ENCODE data around the gene MFNG. TPM values are rescaled to one million over a fixed set of nuclear protein-coding genes. Genes with fewer than 3 reads are reported as not detected.

MFNG gene
- total and polyA plus RNA-seq, 2 donors (not counting 1 experiment from before 2014, with no cell fraction given): 95.9 to 125 TPM

GRCh38 chr22:37467391-37467955, 18.7 kb downstream of the MFNG start:
- TF ChIP-seq, protein P1, sequence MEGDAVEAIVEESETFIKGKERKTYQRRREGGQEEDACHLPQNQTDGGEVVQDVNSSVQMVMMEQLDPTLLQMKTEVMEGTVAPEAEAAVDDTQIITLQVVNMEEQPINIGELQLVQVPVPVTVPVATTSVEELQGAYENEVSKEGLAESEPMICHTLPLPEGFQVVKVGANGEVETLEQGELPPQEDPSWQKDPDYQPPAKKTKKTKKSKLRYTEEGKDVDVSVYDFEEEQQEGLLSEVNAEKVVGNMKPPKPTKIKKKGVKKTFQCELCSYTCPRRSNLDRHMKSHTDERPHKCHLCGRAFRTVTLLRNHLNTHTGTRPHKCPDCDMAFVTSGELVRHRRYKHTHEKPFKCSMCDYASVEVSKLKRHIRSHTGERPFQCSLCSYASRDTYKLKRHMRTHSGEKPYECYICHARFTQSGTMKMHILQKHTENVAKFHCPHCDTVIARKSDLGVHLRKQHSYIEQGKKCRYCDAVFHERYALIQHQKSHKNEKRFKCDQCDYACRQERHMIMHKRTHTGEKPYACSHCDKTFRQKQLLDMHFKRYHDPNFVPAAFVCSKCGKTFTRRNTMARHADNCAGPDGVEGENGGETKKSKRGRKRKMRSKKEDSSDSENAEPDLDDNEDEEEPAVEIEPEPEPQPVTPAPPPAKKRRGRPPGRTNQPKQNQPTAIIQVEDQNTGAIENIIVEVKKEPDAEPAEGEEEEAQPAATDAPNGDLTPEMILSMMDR (IDR thresholded peaks at IDR 0.05): no peak
- TF ChIP-seq EZH2 (IDR thresholded peaks at IDR 0.05; ENCODE audit: borderline replicate concordance, insufficient read depth, low read depth, low read length, poor library complexity, severe bottlenecking): no peak
- intact Hi-C loops (cut with micrococcal nuclease): no loop called here
- Histone ChIP-seq H3K9ac (ENCODE audit: low read length) (no peak overlapping the region), H3K9me3 (ENCODE audit: control extremely low read depth in 1 of 3, control insufficient read depth in 2 of 3, insufficient read depth in 1 of 3, low read length in 2 of 3) (peaks cover 0 to 5% (median 0%) of the 10 kb centered on the region in 3 donors), H2AFZ (ENCODE audit: insufficient read depth, low read depth, low read length, poor library complexity, severe bottlenecking) (no peak overlapping the region), H3K4me2 (replicated peaks; ENCODE audit: low read depth, low read length, poor library complexity, severe bottlenecking) (no peak overlapping the region), H3K79me2 (ENCODE audit: control insufficient read depth, insufficient read depth, low read length) (no peaks in the 10 kb centered on the region), H3K4me3 (ENCODE audit: control extremely low read depth in 1 of 5, extremely low read depth in 1 of 5, insufficient read depth in 1 of 5, low read depth in 2 of 5, low read length in 4 of 5) (no peak overlapping the region), H4K20me1 (ENCODE audit: control insufficient read depth, insufficient read depth, low read length, poor library complexity, severe bottlenecking) (peaks cover 20% of the 10 kb centered on the region), H3K36me3 (replicated peaks in 1 of 2; ENCODE audit: control extremely low read depth in 1 of 2, control insufficient read depth in 1 of 2, extremely low read depth in 1 of 2, insufficient read depth in 2 of 2, low read length in 1 of 2) (peaks cover 0 to 41% of the 10 kb centered on the region in 2 experiments), H3K27ac (ENCODE audit: low read length in 2 of 2) (no peak overlapping the region), H3K4me1 (ENCODE audit: control insufficient read depth in 2 of 2, insufficient read depth in 2 of 2, low read length in 2 of 2) (no peaks in the 10 kb centered on the region), H3K27me3 (replicated peaks in 1 of 4; ENCODE audit: control extremely low read depth in 1 of 4, control insufficient read depth in 3 of 4, insufficient read depth in 4 of 4, low read length in 3 of 4) (no peaks in the 10 kb centered on the region)
- DNase-seq (no peak), ATAC-seq (ENCODE audit: low read depth) (no peak)
- no peaks in the 10 kb centered on the region for H3K9me3 Mint-ChIP-seq (ENCODE audit: insufficient read depth)
- whole genome bisulfite sequencing (ENCODE audit: insufficient coverage): 95% methylated on average over 14 of the region's 14 CpGs
- no peak overlapping the region for H3K27ac Mint-ChIP-seq
- no peaks in the 10 kb centered on the region for H3K27me3 Mint-ChIP-seq
- ChIA-PET CTCF (no interaction called here), POLR2A (no interaction called here)
- H3K4me1 Mint-ChIP-seq: peaks cover 22% of the 10 kb centered on the region
- H3K4me3 Mint-ChIP-seq: no peak overlapping the region

GRCh38 chr22:37464181-37464580, 22.0 kb downstream of the MFNG start:
- CTCF ChIA-PET: interaction anchor here (2.0 kb wide), 1 partner anchor 8 kb away, joined by 6 read pairs; no protein-coding TSS in a partner anchor

More at GRCh38 chr22:37464181-37464580, 22.0 kb downstream of the MFNG start:
- Mint-ChIP-seq H3K4me3 (no peak overlapping the region), H3K4me1 (peaks cover 22% of the 10 kb centered on the region), H3K27ac (no peak overlapping the region), H3K27me3 (no peaks in the 10 kb centered on the region), H3K9me3 (ENCODE audit: insufficient read depth) (no peaks in the 10 kb centered on the region)
- Histone ChIP-seq H3K36me3 (replicated peaks in 1 of 2; ENCODE audit: control extremely low read depth in 1 of 2, control insufficient read depth in 1 of 2, extremely low read depth in 1 of 2, insufficient read depth in 2 of 2, low read length in 1 of 2) (peaks cover under 1 to 21% of the 10 kb centered on the region in 2 experiments), H3K27ac (ENCODE audit: low read length in 2 of 2) (no peak overlapping the region), H2AFZ (ENCODE audit: insufficient read depth, low read depth, low read length, poor library complexity, severe bottlenecking) (no peak overlapping the region), H3K4me2 (replicated peaks; ENCODE audit: low read depth, low read length, poor library complexity, severe bottlenecking) (no peak overlapping the region), H3K4me1 (ENCODE audit: control insufficient read depth in 2 of 2, insufficient read depth in 2 of 2, low read length in 2 of 2) (no peaks in the 10 kb centered on the region), H3K4me3 (ENCODE audit: control extremely low read depth in 1 of 5, extremely low read depth in 1 of 5, insufficient read depth in 1 of 5, low read depth in 2 of 5, low read length in 4 of 5) (no peak overlapping the region), H3K9ac (ENCODE audit: low read length) (no peak overlapping the region), H3K79me2 (ENCODE audit: control insufficient read depth, insufficient read depth, low read length) (no peaks in the 10 kb centered on the region), H3K27me3 (replicated peaks in 1 of 4; ENCODE audit: control extremely low read depth in 1 of 4, control insufficient read depth in 3 of 4, insufficient read depth in 4 of 4, low read length in 3 of 4) (no peaks in the 10 kb centered on the region), H4K20me1 (ENCODE audit: control insufficient read depth, insufficient read depth, low read length, poor library complexity, severe bottlenecking) (no peaks in the 10 kb centered on the region), H3K9me3 (ENCODE audit: control extremely low read depth in 1 of 3, control insufficient read depth in 2 of 3, insufficient read depth in 1 of 3, low read length in 2 of 3) (no peaks in the 10 kb centered on the region)
- 42% methylated on average over 2 of the region's 4 CpGs for WGBS (ENCODE audit: insufficient coverage)
- POLR2A ChIA-PET: no interaction called here
- ATAC-seq (ENCODE audit: low read depth) (no peak), DNase-seq (no peak)
- intact Hi-C loops (cut with micrococcal nuclease): no loop called here
- TF ChIP-seq EZH2 (IDR thresholded peaks at IDR 0.05; ENCODE audit: borderline replicate concordance, insufficient read depth, low read depth, low read length, poor library complexity, severe bottlenecking): no peak
- TF ChIP-seq, protein P1 (IDR thresholded peaks at IDR 0.05): no peak

Data from B cell (primary cell).